GM06990 (cell line): ENCODE data around the gene TENM3.

Source experiments
- DNase-seq: peaks from one replicate; pipeline ENCODE4 v3.0.0-alpha.2; 2011; ENCODE audit not compliant: insufficient read length; ENCODE audit errors: extremely low read depth
- H3K27me3 ChIP-seq: replicated peaks from 2 replicates; pipeline ENCODE4 v1.6.0; 2011; ENCODE audit warnings: low read length; ENCODE audit not compliant: control insufficient read depth, insufficient read depth
- H3K36me3 ChIP-seq: 2 replicates; pipeline ENCODE4 v1.5.1; 2011; ENCODE audit warnings: low read length; ENCODE audit not compliant: control insufficient read depth, insufficient read depth
- H3K4me3 ChIP-seq: replicated peaks from 2 replicates; pipeline ENCODE4 v1.5.1; 2011; ENCODE audit warnings: low read depth, mild to moderate bottlenecking, control low read depth, low read length
- CTCF ChIP-seq: IDR thresholded peaks from 2 replicates; pipeline ENCODE4 v1.5.1; 2011; ENCODE audit warnings: low read length, control low read depth, mild to moderate bottlenecking, inconsistent platforms; ENCODE audit not compliant: insufficient read depth, poor library complexity, severe bottlenecking

The TENM3 gene

DNA sequence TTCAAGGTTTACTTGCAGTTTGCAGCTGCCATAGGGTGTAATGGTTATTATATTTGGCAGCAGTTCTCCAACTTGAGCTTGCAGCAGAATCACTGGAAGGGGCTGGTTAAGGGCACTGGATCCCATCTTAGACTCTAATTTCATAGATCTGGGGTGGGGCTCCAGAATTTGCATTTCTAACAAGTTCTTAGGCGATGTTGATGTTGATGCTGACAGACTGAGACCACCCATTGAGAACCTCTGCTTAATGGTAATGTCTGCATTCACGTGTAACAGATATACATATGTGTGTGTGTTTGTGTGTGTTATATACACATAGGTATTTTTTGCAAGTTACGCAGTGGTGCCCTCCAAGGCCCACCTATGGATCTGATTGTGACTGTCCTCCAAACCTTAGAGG is 13.8 kb downstream of the TENM3 start:
- no peak for DNase-seq
- Histone ChIP-seq H3K27me3 (no peaks in the 10 kb centered on the region), H3K4me3 (no peak overlapping the region), H3K36me3 (no peaks in the 10 kb centered on the region)
- no peak for TF ChIP-seq CTCF

DNA sequence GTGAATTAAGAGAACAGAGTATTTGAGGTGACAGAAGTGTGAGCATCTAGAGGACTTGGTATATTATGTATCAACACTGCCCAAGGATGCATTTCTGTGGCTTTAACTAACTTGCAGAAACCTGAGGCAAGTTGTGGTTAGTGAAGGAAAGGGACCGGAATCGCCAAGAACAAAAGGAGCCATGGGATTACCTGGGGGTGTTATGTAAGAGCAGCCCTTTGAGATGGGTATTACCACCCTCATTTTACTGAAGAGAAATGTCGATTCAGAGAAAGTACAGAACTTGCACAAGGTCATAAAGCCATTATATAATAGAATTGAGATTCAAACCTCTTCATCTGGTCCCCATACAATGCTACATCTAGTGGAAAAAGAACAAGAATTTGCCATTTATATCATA is 14.3 kb downstream of the TENM3 start:
- Histone ChIP-seq H3K36me3 (no peaks in the 10 kb centered on the region), H3K4me3 (no peak overlapping the region), H3K27me3 (no peaks in the 10 kb centered on the region)
- TF ChIP-seq CTCF: no peak
- DNase-seq: no peak

- no peak for DNase-seq
- no peaks in the 10 kb centered on the region for H3K36me3 ChIP-seq
- TF ChIP-seq CTCF: no peak
- H3K27me3 ChIP-seq: no peaks in the 10 kb centered on the region
- H3K4me3 ChIP-seq: no peak overlapping the region
These were observed 15.3 kb downstream of the TENM3 start for GRCh38 chr4:182258441-182259000.

- Histone ChIP-seq H3K27me3 (no peaks in the 10 kb centered on the region), H3K4me3 (no peak overlapping the region), H3K36me3 (no peaks in the 10 kb centered on the region)
- DNase-seq: no peak
- TF ChIP-seq CTCF: no peak
These were observed 18.5 kb downstream of the TENM3 start for GRCh38 chr4:182261651-182262223.

GRCh38 chr4:182263562-182263961 is 20.4 kb downstream of the TENM3 start:
- no peak for TF ChIP-seq CTCF
- no peak for DNase-seq
- H3K27me3 ChIP-seq: no peaks in the 10 kb centered on the region
- no peak overlapping the region for H3K4me3 ChIP-seq
- H3K36me3 ChIP-seq: no peaks in the 10 kb centered on the region

GRCh38 chr4:182264139-182264752 is 21.0 kb downstream of the TENM3 start:
- TF ChIP-seq CTCF: no peak
- Histone ChIP-seq H3K4me3 (no peak overlapping the region), H3K27me3 (no peaks in the 10 kb centered on the region), H3K36me3 (no peaks in the 10 kb centered on the region)
- no peak for DNase-seq
